PC-9 (cell line): Measurements from ENCODE around the gene COQ4. TPM values are rescaled to one million over a fixed set of nuclear protein-coding genes. Genes with fewer than 3 reads are reported as not detected.
A peak's percentile ranks its signal among the peaks of the same experiment; 100 is the strongest.
"Not testable (repeated sequence)": the region's sequence is repeated elsewhere in the genome, so short reads cannot be mapped to it uniquely, and the experiment has no call there.

Source experiments
- BruUV-seq: library from RNA; stranded (reverse); fragments of 400-500 nt; replicated peaks from 2 replicates; lab custom pipeline; 2021; lab: Mats Ljungman, UMichigan
- CTCF ChIA-PET: fragments of 300-600 bp; sonication (Branson Sonifier 250); formaldehyde crosslinking; loops from one replicate; lab custom pipeline; 2022; ENCODE audit warnings: antibody characterized with exemption; lab: Charles Lee
- POLR2A ChIA-PET: fragments of 300-600 bp; sonication (Branson Sonifier 250); formaldehyde crosslinking; loops from one replicate; lab custom pipeline; 2022; ENCODE audit warnings: antibody characterized with exemption; ENCODE audit not compliant: unreplicated experiment; lab: Charles Lee
- DNase-seq, 2 experiments: peaks; one replicate each; pipeline versions ENCODE4 v3.0.0 to v3.0.0-alpha.2; 2015 to 2022; ENCODE audit warnings: mixed read lengths in 1 of 2
- H2AFZ ChIP-seq: fragments of 200-600 bp; sonication (generic); 2 replicates; pipeline ENCODE4 v1.8.1; 2017; ENCODE audit warnings: antibody characterized with exemption
- H3F3A ChIP-seq: fragments of 200-600 bp; sonication (generic); 2 replicates; pipeline ENCODE4 v1.8.1; 2017; ENCODE audit warnings: antibody characterized with exemption, mild to moderate bottlenecking, low read depth; ENCODE audit not compliant: insufficient read depth
- H3K27ac ChIP-seq: fragments of 200-600 bp; sonication (generic); 2 replicates; pipeline ENCODE4 v1.6.1; 2016; ENCODE audit warnings: mixed run types
- H3K27me3 ChIP-seq: fragments of 200-600 bp; sonication (generic); 2 replicates; pipeline ENCODE4 v1.6.1; 2016; ENCODE audit warnings: low read depth, mixed run types; ENCODE audit not compliant: insufficient read depth
- H3K36me3 ChIP-seq: fragments of 200-600 bp; sonication (generic); 2 replicates; pipeline ENCODE4 v1.6.1; 2016; ENCODE audit warnings: low read depth, mixed run types
- H3K4me1 ChIP-seq: fragments of 200-600 bp; sonication (generic); replicated peaks from 2 replicates; pipeline ENCODE4 v1.6.1; 2016; ENCODE audit warnings: mixed run types; ENCODE audit not compliant: insufficient read depth
- H3K4me2 ChIP-seq: fragments of 200-600 bp; sonication (generic); 2 replicates; pipeline ENCODE4 v1.6.1; 2017; ENCODE audit warnings: mixed run types
- H3K4me3 ChIP-seq: fragments of 200-600 bp; sonication (generic); 2 replicates; pipeline ENCODE4 v1.6.1; 2016; ENCODE audit warnings: mixed run types
- H3K79me2 ChIP-seq: fragments of 200-600 bp; sonication (generic); 2 replicates; pipeline ENCODE4 v1.6.1; 2017; ENCODE audit warnings: low read depth, mixed run types
- H3K9me2 ChIP-seq: fragments of 200-600 bp; sonication (generic); 2 replicates; pipeline ENCODE4 v1.8.1; 2017; ENCODE audit warnings: mild to moderate bottlenecking; ENCODE audit not compliant: insufficient read depth
- H3K9me3 ChIP-seq: fragments of 200-600 bp; sonication (generic); 2 replicates; pipeline ENCODE4 v1.8.1; 2016; ENCODE audit warnings: low read depth; ENCODE audit not compliant: insufficient read depth
- H4K20me1 ChIP-seq: fragments of 200-600 bp; sonication (generic); 2 replicates; pipeline ENCODE4 v1.8.1; 2017; ENCODE audit not compliant: insufficient read depth
- EZH2 ChIP-seq: fragments of 200-600 bp; sonication (generic); IDR thresholded peaks from 2 replicates; pipeline ENCODE4 v1.8.0; 2017; ENCODE audit warnings: antibody characterized with exemption, low read depth
- intact Hi-C: fragments of 100-400 bp; cut with micrococcal nuclease; formaldehyde crosslinking; loops from one replicate; pipeline ENCODE4 v1.10.0; 2022; ENCODE audit not compliant: unreplicated experiment
- total RNA-seq: library from RNA; stranded (reverse); gene quantifications from 2 replicates; pipeline ENCODE4 v1.2.3, GENCODE V29; 2021
- TF ChIP-seq, protein P1 (sequence below): fragments of 200-600 bp; sonication (generic); conservative IDR thresholded peaks from 2 replicates; pipeline ENCODE4 v1.6.1; 2017; ENCODE audit warnings: mixed run types, antibody characterized with exemption, mild to moderate bottlenecking, moderate library complexity

Gene COQ4
- total RNA-seq, 1 experiment from 2014 or later, result 81.8 TPM

GRCh38 chr9:128276574-128277270 lies 45.9 kb upstream of the COQ4 start:
- Histone ChIP-seq H3K9me2 (no peaks in the 10 kb centered on the region), H3K27ac (no peak overlapping the region), H3K36me3 (peaks cover 13% of the 10 kb centered on the region; the same call in 1 of the 2 replicates), H3K27me3 (no peaks in the 10 kb centered on the region), H3K4me1 (peaks cover 30% of the 10 kb centered on the region), H2AFZ (peak overlapping the region; percentile 84), H3K4me2 (peak overlapping the region; percentile 86), H3K4me3 (peak overlapping the region; percentile 65), H3K9me3 (no peaks in the 10 kb centered on the region), H3F3A (peaks cover 17% of the 10 kb centered on the region), H4K20me1 (no peaks in the 10 kb centered on the region), H3K79me2 (peaks cover 54% of the 10 kb centered on the region)
- intact Hi-C loops, result loop anchor here (2.0 to 5.0 kb wide), 3 partner anchors 46 to 149 kb away; partner anchors contain the start of genes COQ4, PTGES2, SLC27A4 and TRUB2
- DNase-seq, result no peak
- ChIA-PET CTCF (interaction anchor here (0.7 kb wide), 1 partner anchor 717 kb away, joined by 3 read pairs; no protein-coding TSS in a partner anchor), POLR2A (interaction anchor here (0.6 kb wide), 3 partner anchors 28 to 1057 kb away, joined by 3 to 11 read pairs (median 3); no protein-coding TSS in a partner anchor)
- TF ChIP-seq, protein P1, sequence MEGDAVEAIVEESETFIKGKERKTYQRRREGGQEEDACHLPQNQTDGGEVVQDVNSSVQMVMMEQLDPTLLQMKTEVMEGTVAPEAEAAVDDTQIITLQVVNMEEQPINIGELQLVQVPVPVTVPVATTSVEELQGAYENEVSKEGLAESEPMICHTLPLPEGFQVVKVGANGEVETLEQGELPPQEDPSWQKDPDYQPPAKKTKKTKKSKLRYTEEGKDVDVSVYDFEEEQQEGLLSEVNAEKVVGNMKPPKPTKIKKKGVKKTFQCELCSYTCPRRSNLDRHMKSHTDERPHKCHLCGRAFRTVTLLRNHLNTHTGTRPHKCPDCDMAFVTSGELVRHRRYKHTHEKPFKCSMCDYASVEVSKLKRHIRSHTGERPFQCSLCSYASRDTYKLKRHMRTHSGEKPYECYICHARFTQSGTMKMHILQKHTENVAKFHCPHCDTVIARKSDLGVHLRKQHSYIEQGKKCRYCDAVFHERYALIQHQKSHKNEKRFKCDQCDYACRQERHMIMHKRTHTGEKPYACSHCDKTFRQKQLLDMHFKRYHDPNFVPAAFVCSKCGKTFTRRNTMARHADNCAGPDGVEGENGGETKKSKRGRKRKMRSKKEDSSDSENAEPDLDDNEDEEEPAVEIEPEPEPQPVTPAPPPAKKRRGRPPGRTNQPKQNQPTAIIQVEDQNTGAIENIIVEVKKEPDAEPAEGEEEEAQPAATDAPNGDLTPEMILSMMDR, result no peak
- TF ChIP-seq EZH2, result no peak
- BruUV-seq, result no TSS peak

DNA sequence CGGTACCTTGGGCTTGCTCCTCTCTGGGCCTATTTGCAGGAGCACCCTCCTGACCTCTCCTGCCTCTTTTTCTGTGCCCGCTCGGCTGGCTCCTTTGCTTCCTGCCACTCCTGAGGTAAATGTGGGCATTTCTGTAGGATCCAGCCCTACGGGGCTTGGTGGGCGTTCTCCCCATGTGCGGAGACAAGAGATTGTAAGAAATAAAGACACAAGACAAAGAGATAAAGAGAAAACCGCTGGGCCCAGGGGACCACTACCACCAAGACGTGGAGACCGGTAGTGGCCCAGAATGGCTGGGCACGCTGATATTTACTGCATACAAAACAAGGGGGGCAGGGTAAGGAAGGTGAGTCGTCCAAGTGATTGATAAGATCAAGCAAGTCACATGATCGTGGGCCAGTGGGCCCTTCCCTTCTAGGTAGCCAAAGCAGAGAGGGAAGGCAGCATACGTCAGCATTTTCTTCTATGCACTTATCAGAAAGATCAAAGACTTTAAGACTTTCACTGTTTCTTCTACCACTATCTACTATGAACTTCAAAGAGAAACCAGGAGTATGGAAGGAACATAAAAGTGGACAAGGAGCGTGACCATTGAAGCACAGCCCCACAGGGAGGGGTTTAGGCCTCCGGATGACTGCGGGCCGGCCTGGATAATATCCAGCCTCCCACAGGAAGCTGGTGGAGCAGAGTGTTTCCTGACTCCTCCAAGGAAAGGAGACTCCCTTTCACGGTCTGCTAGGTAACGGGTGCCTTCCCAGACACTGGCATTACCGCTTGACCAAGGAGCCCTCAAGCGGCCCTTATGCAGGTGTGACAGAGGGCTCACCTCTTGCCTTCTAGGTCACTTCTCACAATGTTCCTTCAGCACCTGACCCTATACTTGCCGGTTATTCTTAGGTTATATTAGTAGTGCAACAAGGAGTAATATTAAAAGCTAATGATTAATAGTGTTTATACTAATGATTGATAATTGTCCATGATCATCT lies 43.3 kb upstream of the COQ4 start:
- Histone ChIP-seq H3K4me1 (peaks cover 12% of the 10 kb centered on the region), H3K79me2 (peaks cover 29% of the 10 kb centered on the region)
- H2AFZ ChIP-seq, H3F3A ChIP-seq, BruUV-seq, H3K27ac ChIP-seq, CTCF ChIA-PET, H3K9me3 ChIP-seq, H3K36me3 ChIP-seq, DNase-seq, H3K4me3 ChIP-seq, H3K27me3 ChIP-seq, H3K4me2 ChIP-seq, H3K9me2 ChIP-seq, H4K20me1 ChIP-seq: not testable (repeated sequence)
- intact Hi-C loops, result loop anchor here (5.0 kb wide), 2 partner anchors 63 to 152 kb away; partner anchors contain the start of genes PTGES2 and SLC27A4
- POLR2A ChIA-PET, result interaction anchor here (0.6 to 0.9 kb wide), 2 partner anchors 192 to 335 kb away, joined by 4 to 6 read pairs; no protein-coding TSS in a partner anchor

- Histone ChIP-seq H3K4me1 (peaks cover 7% of the 10 kb centered on the region; the same call in 1 of the 2 replicates), H3K9me2 (no peaks in the 10 kb centered on the region), H3F3A (no peaks in the 10 kb centered on the region), H3K36me3 (no peaks in the 10 kb centered on the region), H2AFZ (no peak overlapping the region), H3K79me2 (peaks cover 21% of the 10 kb centered on the region), H3K4me2 (no peak overlapping the region), H3K9me3 (no peaks in the 10 kb centered on the region), H3K27ac (no peak overlapping the region), H3K4me3 (no peak overlapping the region), H3K27me3 (no peaks in the 10 kb centered on the region), H4K20me1 (no peaks in the 10 kb centered on the region)
- TF ChIP-seq EZH2, result no peak
- TF ChIP-seq, protein P1, result no peak
- CTCF ChIA-PET, result no interaction called here
- intact Hi-C loops, result no loop called here
- no TSS peak for BruUV-seq
- POLR2A ChIA-PET, result interaction anchor here (0.6 to 0.9 kb wide), 2 partner anchors 191 to 334 kb away, joined by 4 to 6 read pairs; no protein-coding TSS in a partner anchor
- no peak for DNase-seq
Measured at GRCh38 chr9:128280084-128280622, 42.5 kb upstream of the COQ4 start.
